GM21529 (cell line): ENCODE measurements around the gene SEC16A.
"Not testable (repeated sequence)": the region's sequence is repeated elsewhere in the genome, so short reads cannot be mapped to it uniquely, and the experiment has no call there.

Experiments used
- ATAC-seq: cut with Tn5 transposase; IDR thresholded peaks from one replicate; pipeline ENCODE4 v1.9.1; 2021; ENCODE audit not compliant: unreplicated experiment

SEC16A gene

GRCh38 chr9:136424750-136425362, 58.0 kb downstream of the SEC16A start:
- no peak for ATAC-seq

- no peak for ATAC-seq
Observed at GRCh38 chr9:136423432-136424146, 59.3 kb downstream of the SEC16A start.

- ATAC-seq, result no peak
Observed at GRCh38 chr9:136422876-136423275, 60.0 kb downstream of the SEC16A start.

GRCh38 chr9:136421791-136422190, 61.0 kb downstream of the SEC16A start:
- no peak for ATAC-seq

GRCh38 chr9:136419092-136419420, 63.8 kb downstream of the SEC16A start:
- ATAC-seq, result no peak

GRCh38 chr9:136418182-136419091, 64.4 kb downstream of the SEC16A start:
- ATAC-seq, result no peak

- no peak for ATAC-seq
Observed at GRCh38 chr9:136416914-136417313, 65.9 kb downstream of the SEC16A start.

- no peak for ATAC-seq
Observed at GRCh38 chr9:136416427-136416826, 66.4 kb downstream of the SEC16A start.

GRCh38 chr9:136412962-136413361, 69.9 kb downstream of the SEC16A start:
- ATAC-seq, result no peak

- ATAC-seq, result no peak
Observed at GRCh38 chr9:136411378-136411777, 71.5 kb downstream of the SEC16A start.

- ATAC-seq, result peak; percentile 79
Observed at GRCh38 chr9:136410500-136411287, 72.1 kb downstream of the SEC16A start, which contains the start of the genes ENTR1 and PMPCA. Gene ENTR1, minus strand, starts transcription at chr9:136410614. Its CDS starts 217 bp downstream, at chr9:136410397. Gene PMPCA, plus strand, starts transcription at chr9:136410658. Its CDS starts 11 bp downstream, at chr9:136410669.

GRCh38 chr9:136409557-136410455, 73.0 kb downstream of the SEC16A start:
- ATAC-seq, result peak; percentile 27

- ATAC-seq, result no peak
Observed at GRCh38 chr9:136407911-136408310, 74.9 kb downstream of the SEC16A start.

- ATAC-seq, result not testable (repeated sequence)
Observed at GRCh38 chr9:136407061-136407460, 75.8 kb downstream of the SEC16A start.

- ATAC-seq, result not testable (repeated sequence)
Observed at GRCh38 chr9:136405904-136406303, 76.9 kb downstream of the SEC16A start.

- ATAC-seq, result no peak
Observed at GRCh38 chr9:136405481-136405880, 77.4 kb downstream of the SEC16A start.

- no peak for ATAC-seq
Observed at GRCh38 chr9:136404801-136405136, 78.1 kb downstream of the SEC16A start.

GRCh38 chr9:136403915-136404800, 78.7 kb downstream of the SEC16A start:
- no peak for ATAC-seq

GRCh38 chr9:136403538-136403914, 79.3 kb downstream of the SEC16A start:
- peak; percentile 48 for ATAC-seq
